Activated CD8-positive, alpha-beta memory T cell treated with anti-CD3 and anti-CD28 coated beads, Interleukin-2, amount 50 U/mL, for 4 hours (primary cell): ENCODE data around the gene SAYSD1.
"Not testable (repeated sequence)": the region's sequence is repeated elsewhere in the genome, so short reads cannot be mapped to it uniquely, and the experiment has no call there.

ENCODE experiments used
- DNase-seq: peaks from one replicate; pipeline ENCODE4 v3.0.0-alpha.2; 2020

Gene SAYSD1, protein sequence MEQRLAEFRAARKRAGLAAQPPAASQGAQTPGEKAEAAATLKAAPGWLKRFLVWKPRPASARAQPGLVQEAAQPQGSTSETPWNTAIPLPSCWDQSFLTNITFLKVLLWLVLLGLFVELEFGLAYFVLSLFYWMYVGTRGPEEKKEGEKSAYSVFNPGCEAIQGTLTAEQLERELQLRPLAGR

GRCh38 chr6:39114704-39115599, at the start of gene SAYSD1:
SAYSD1 (minus strand) TSS chr6:39115186; CDS start chr6:39115089, 97 bp downstream.
- DNase-seq: peak; percentile 91

GRCh38 chr6:39157511-39157910, 42.5 kb upstream of the SAYSD1 start:
- DNase-seq: no peak

GRCh38 chr6:39156801-39157200, 41.8 kb upstream of the SAYSD1 start:
- DNase-seq: no peak

DNA sequence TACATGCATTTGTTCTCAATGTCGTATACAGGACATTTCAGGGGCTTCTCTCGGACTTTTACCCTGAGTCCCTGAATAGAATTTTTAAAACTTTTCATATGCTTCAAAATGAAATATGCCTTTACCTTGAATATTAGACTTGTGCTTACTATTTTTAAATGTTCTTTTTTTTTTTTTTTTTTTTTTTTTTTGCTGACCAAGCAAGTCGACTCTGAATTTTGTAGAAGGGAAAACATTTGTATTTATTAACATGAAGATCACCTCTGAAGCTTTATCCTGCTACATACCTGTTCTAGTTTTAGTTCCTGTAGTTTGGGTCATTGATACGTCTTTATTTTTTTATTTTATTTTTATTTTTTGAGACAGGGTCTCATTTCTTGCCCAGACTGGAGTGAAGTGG, 39.7 kb upstream of the SAYSD1 start:
- no peak for DNase-seq

DNA sequence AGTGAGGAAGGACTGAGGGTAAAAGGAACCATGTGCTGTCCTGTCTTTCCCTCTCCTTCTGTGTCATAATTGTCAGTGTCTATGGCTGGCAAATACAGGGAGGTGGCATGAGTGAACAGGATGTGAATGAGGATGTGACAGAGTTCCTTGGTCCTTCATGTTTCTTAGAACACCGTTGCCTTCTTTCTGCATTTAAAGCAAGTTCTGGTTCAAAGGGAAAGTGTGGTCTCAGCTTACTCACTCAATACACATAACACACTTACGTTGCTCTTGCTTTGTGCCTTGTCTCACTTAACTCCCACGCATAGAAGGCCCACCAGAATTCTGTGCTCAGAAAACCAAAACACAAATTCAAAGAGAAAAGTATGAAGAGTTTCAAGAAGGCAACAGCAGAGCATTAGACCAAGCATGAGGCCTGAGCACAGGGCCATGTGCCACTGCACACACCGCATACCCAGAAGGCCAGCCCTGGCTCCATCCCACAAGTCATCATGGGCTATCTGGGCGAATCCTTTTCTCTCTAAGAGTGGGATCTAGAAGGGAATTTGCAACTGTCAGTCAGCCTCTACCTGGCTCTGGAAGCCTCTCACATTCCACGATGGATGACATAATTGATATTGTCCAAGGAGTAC, 38.9 kb upstream of the SAYSD1 start:
- no peak for DNase-seq

DNA sequence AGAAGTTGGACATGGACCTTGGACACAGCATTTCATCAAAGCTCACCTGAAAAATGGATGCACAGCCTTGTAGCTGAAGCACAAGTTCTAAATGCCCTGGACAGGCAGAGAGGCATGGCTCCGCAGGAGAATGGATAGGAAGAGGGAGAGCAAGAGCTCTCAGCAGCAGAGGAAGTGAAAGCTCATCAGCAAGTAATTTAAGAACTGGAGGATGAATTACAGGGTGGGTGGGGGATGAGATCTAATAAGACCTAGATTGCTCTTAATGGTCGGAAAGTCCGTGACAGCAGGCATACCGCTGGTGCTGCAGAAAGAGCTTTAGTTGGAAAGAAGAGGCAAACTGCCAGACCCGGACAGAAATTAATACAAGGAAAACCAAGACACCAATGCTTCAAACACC, 37.3 kb upstream of the SAYSD1 start:
- DNase-seq: no peak

DNA sequence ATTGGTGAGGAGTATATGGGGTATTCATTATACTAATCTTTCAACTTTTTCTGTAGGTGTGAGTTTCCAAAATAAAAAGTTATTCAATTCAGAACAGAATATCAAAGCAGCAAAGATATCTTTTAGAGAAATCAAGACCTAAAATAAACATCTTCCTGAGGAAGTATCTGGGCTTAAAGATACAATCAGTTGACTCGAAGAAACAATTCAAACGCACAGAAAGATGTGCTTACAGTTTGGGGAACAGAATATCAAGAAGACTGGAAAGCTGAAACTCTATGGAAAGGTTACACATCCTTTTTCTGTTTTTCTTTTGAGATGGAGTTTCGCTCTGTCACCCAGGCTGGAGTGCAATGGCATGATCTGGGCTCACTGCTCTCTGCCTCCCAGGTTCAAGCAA, 36.2 kb upstream of the SAYSD1 start:
- DNase-seq: no peak

DNA sequence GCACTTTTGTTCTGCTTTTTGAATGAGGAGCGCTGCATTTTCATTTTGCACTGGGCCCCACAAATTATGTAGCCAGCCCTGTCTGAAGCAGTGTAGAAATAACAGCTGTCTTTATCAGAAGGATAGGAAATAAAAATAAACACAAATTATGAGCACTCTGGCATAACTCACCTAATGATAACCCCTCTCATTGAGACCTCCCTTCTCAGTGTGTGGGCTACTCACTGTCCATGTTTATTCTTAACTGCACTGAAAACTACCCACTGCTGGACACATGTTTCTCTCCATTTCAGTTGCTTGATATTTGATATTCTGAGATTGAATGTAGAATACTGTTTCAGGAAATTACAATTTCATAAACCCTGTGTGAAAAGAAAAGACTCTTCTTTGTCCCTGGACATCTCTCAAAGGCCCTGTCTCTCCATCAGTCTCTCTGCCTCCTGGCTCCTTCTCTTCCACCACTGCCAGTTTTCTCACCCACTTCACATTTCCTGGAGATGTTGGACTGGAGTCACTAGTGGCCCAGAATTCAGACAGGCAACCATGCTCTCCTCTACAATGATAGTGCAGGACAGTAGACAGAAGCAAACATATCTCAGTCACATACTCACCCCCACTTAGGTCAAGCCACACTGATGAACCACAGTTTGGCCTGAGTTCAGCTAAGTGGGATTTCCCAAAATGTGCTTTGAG, 29.6 kb upstream of the SAYSD1 start:
- DNase-seq: no peak

DNA sequence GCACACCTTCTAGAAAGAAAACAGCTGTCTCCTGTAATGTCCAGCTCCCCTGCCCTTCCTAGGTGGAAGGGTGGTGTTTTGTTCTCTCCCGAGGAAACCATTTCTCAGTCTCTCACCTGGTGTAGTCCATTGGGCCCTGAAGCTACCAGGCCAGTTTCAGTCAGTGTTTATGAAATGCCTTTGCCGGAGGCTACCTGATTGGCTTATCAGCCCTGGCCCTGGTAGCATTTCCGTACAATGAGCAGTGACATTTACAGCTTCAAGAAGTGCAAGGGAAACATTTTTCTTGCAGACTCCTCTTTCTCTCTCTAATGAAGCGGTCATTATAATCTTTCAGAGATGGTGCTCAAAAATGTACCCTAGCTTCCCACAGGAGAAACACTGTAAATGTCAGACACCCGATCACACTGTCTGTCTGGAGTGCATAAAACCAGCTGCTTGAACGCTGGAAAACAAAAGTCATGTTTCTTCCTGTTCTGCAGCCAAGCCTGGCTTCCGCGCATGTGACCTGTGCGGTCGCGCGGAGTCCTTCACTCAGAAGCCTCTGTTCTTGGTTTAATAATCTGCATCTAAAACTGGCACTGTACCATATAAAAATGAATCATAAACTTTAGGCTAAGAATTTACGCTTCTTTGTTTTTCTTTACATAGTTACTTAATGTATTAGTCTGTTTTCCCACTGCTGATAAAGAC, 28.4 kb upstream of the SAYSD1 start:
- DNase-seq: peak; percentile 31

DNA sequence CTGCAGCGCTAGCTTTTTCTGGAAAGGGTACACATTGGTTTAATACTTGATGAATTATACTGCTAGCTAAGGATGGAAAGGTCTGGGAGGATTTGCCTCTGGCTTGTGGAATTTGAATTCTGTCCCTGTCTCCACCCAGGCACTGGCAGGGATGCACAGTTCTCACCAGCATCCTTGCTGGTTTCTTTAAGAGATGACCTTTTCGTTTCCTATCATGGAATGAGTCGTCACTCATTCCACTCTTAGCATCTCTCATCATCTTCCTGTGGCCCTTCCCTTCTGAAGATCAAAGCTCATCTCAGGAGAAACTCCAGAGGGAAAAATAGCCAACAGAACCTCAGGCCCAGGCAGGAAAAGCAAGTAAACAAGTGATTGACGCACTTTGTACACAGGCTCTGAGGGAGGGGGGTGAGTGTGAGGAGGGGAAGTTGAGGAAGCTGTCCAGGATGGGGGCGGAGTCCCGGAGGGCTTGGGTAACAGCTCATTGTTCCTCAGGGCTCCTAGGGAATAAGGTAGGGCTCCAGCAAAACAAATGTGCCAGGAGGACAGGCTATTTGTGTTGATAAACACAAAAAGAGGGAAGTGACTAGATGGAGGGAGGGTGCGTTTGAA, 25.7 kb upstream of the SAYSD1 start:
- DNase-seq: no peak

DNA sequence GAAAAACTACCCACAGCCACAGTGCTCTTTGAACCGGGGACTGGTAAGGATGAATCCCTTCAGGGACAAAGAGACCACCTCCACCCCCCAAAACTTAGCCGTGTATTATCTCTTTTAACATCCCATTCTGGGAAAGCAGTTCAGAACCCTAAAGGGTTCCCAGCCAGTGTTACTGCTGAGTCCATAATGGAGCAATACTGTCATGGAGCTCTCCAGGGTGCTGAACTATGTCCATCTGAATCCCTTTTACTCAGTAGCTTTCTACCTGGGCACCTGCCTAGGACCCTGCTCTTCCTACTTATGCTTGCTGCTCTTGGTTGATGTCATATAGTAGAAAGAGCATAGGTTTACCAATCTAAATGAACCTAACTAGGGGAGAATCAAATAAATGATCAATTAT, 22.3 kb upstream of the SAYSD1 start:
- peak; percentile 22 for DNase-seq

DNA sequence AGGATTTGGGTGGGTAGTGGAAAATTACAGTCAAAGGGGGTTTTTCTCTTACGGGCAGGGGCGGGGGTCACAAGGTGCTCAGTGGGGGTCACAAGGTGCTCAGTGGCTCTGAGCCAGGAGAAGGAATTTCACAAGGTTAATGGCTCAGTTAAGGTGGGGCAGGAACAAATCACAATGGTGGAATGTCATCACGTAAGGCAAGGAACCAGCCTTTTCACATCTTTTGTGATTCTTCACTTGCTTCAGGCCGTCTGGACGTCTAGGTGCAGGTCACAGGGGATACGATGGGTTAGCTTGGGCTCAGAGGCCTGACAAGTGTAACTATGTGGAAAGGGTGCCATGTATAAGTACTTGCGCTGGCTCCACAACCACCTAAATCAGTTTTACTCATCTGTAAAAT, 21.2 kb upstream of the SAYSD1 start:
- DNase-seq: not testable (repeated sequence)

DNA sequence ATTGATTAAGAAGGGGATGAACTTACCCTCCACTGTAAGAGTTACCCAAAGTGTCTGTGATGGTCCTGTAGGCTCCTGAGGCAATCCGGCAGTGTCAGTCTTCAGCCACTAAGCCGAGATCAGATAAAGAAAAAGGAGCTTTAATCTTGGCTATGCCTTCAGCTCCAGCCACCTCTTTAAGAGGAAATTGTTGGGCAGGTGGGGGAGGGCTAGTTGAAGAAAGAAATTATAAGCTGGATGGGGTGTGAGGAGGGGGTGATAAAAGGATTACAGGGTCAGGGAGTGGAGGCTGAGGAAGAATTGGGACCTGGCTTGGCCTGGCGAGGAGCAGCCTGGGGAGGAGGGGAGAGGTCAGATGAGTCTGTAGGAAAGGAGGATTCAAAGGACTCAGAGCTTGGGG, 19.8 kb upstream of the SAYSD1 start:
- not testable (repeated sequence) for DNase-seq

- DNase-seq: no peak
Measured at GRCh38 chr6:39130691-39131090, 15.7 kb upstream of the SAYSD1 start.

- no peak for DNase-seq
Measured at GRCh38 chr6:39128832-39129231, 13.8 kb upstream of the SAYSD1 start.

GRCh38 chr6:39128106-39128505, 13.1 kb upstream of the SAYSD1 start:
- DNase-seq: no peak

- DNase-seq: no peak
Measured at GRCh38 chr6:39124114-39124513, 9.1 kb upstream of the SAYSD1 start.

GRCh38 chr6:39118921-39119320, 3.9 kb upstream of the SAYSD1 start:
- no peak for DNase-seq

GRCh38 chr6:39114388-39114703, 640 bp downstream of the SAYSD1 start:
- no peak for DNase-seq

- no peak for DNase-seq
Measured at GRCh38 chr6:39113788-39114187, 1.2 kb downstream of the SAYSD1 start.

DNA sequence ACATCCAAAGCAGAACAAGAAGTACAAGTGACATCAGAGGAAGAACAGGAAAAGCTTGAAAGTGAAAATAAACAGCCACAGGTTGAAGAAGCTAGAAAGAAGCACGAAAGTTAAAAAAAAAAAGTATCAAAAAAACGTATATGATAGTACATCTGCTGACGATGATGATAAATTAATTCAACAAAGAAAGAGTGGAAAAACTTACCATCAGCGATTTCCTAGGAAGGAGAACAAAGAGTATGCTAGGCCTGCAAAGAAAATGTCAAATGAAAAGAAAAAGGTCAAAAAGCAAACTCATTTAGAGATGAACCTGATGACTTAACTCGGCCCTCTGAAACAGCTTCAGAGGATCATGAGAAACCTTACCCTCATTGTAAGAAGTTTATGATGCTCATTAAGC, 3.7 kb downstream of the SAYSD1 start:
- no peak for DNase-seq

DNA sequence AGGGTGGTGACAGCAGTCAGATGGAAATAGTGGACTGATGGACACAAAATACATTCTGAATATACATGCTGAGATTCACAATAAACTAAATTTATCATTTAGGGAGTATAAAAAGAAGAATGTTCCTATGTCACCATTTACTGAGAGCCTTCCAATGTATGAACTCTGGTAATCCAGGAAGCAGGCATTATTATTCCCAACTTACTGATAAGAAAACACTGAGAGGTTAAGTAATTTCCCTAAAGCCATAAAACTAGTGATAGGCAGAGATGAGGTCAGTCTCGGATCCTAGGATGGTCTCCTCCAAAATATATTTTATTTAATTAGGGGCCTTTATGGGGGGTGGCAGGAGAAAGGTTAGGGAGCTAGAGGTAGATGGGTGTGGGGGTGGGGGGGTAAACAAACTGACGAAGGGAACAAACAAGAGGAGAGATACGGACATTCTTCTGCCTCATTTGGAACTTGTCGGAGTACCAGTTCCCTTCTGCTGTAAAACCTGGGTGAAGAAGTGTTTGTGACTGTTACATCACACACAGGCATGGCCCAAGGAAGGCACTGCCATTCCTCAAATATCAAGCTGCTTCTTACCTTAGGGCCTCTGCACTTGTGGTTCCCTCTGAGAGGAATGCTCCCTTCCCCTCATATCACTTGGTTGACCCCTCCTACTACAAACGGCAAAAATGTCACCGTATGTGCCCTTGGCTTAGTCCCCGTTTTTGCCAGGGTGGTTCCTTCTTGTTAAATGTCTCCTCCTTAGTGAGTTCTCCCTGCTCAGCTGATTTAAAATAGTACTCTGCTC, 6.7 kb downstream of the SAYSD1 start:
- no peak for DNase-seq
